SK-N-SH treated with all-trans-retinoic acid at 6 μM for 48 hours (cell line): ENCODE results near the gene CYTH3.

ENCODE experiments used
- ARNTL ChIP-seq: fragments of 450-650 bp; formaldehyde crosslinking; IDR thresholded peaks from 2 replicates; pipeline ENCODE4 v1.5.0; 2020; ENCODE audit warnings: low read depth, mild to moderate bottlenecking, moderate library complexity, borderline replicate concordance
- BACH2 ChIP-seq: fragments of 250-450 bp; sonication (Bioruptor Pico); IDR thresholded peaks from 2 replicates; pipeline ENCODE4 v1.9.0; 2021; ENCODE audit warnings: mild to moderate bottlenecking, borderline replicate concordance
- CSDC2 ChIP-seq: fragments of 250-450 bp; sonication (Bioruptor Pico); IDR thresholded peaks from 2 replicates; pipeline ENCODE4 v1.5.0; 2020; ENCODE audit warnings: mild to moderate bottlenecking, moderate library complexity
- ESRRG ChIP-seq: fragments of 250-450 bp; sonication (Bioruptor Pico); IDR thresholded peaks from 2 replicates; pipeline ENCODE4 v1.6.1; 2021; ENCODE audit warnings: mild to moderate bottlenecking
- GLIS3 ChIP-seq: fragments of 250-450 bp; sonication (Bioruptor Pico); IDR thresholded peaks from 2 replicates; pipeline ENCODE4 v1.5.0; 2020; ENCODE audit warnings: mild to moderate bottlenecking, moderate library complexity
- PATZ1 ChIP-seq: fragments of 250-450 bp; sonication (Bioruptor Pico); IDR thresholded peaks from 2 replicates; pipeline ENCODE4 v1.8.0; 2020; ENCODE audit warnings: mild to moderate bottlenecking, moderate library complexity, borderline replicate concordance
- ZNF8 ChIP-seq: fragments of 450-650 bp; formaldehyde crosslinking; IDR thresholded peaks from 2 replicates; pipeline ENCODE4 v1.5.0; 2020; ENCODE audit warnings: mild to moderate bottlenecking, moderate library complexity

- TF ChIP-seq GLIS3 (CRISPR knock-in tag) (no peak), PATZ1 (CRISPR knock-in tag) (no peak), BACH2 (no peak), ESRRG (CRISPR knock-in tag) (no peak), ZNF8 (CRISPR knock-in tag) (no peak), ARNTL (no peak), CSDC2 (CRISPR knock-in tag) (no peak)
Observed at GRCh38 chr7:6151994-6152735, 120.3 kb downstream of the CYTH3 start.
